Mesenchymal stem cell (in vitro differentiated cells and primary cell): ENCODE measurements around the gene CEP89.
"Not testable (repeated sequence)": the region's sequence is repeated elsewhere in the genome, so short reads cannot be mapped to it uniquely, and the experiment has no call there.

Source experiments
- DNase-seq: peaks from one replicate; pipeline ENCODE4 v3.0.0-alpha.2; 2013
- H2AFZ ChIP-seq: one replicate; pipeline ENCODE4 v1.6.1; 2013; ENCODE audit warnings: low read depth, mild to moderate bottlenecking, control low read depth, inconsistent platforms, low read length, moderate library complexity
- H2AK5ac ChIP-seq: 2 replicates; pipeline ENCODE4 v1.6.1; 2013; ENCODE audit warnings: low read length, moderate library complexity, mild to moderate bottlenecking, inconsistent platforms; ENCODE audit not compliant: severe bottlenecking
- H2BK120ac ChIP-seq: one replicate; pipeline ENCODE4 v1.6.1; 2013; ENCODE audit warnings: low read depth, mild to moderate bottlenecking, inconsistent platforms, low read length, moderate library complexity
- H2BK12ac ChIP-seq, 2 experiments: one replicate each; pipeline ENCODE4 v1.6.1; 2013; ENCODE audit warnings: inconsistent platforms in 2 of 2, low read length in 2 of 2, mild to moderate bottlenecking in 2 of 2, moderate library complexity in 2 of 2, control low read depth in 1 of 2
- H2BK15ac ChIP-seq: one replicate; pipeline ENCODE4 v1.6.1; 2013; ENCODE audit warnings: mild to moderate bottlenecking, low read depth, inconsistent platforms; ENCODE audit not compliant: poor library complexity, severe bottlenecking
- H2BK5ac ChIP-seq: 2 replicates; pipeline ENCODE4 v1.6.1; 2013; ENCODE audit warnings: low read depth, mild to moderate bottlenecking, low read length, control low read depth, inconsistent platforms; ENCODE audit not compliant: poor library complexity, severe bottlenecking
- H3K14ac ChIP-seq, 2 experiments: one replicate each; pipeline ENCODE4 v1.6.1; 2013; ENCODE audit warnings: inconsistent platforms in 2 of 2, low read length in 2 of 2, control low read depth in 1 of 2, mild to moderate bottlenecking in 1 of 2, moderate library complexity in 1 of 2
- H3K18ac ChIP-seq, 2 experiments: one replicate each; pipeline ENCODE4 v1.6.1; 2013; ENCODE audit warnings: inconsistent platforms in 2 of 2, low read length in 2 of 2, control low read depth in 1 of 2, low read depth in 1 of 2, mild to moderate bottlenecking in 1 of 2
- H3K23ac ChIP-seq, 2 experiments: one replicate each; pipeline ENCODE4 v1.6.1; 2013; ENCODE audit warnings: inconsistent platforms in 2 of 2, low read length in 2 of 2, mild to moderate bottlenecking in 2 of 2, moderate library complexity in 2 of 2, control low read depth in 1 of 2
- H3K27ac ChIP-seq: 2 replicates; pipeline ENCODE4 v1.5.1; 2013; ENCODE audit warnings: mild to moderate bottlenecking, moderate library complexity, low read length, control low read depth, inconsistent platforms; ENCODE audit not compliant: poor library complexity, severe bottlenecking
- H3K27me3 ChIP-seq, 2 experiments: 2 replicates each; pipeline versions ENCODE4 v1.6.1 to v1.7.0; 2013; ENCODE audit warnings: low read length in 2 of 2, mild to moderate bottlenecking in 2 of 2, moderate library complexity in 2 of 2, control low read depth in 1 of 2, inconsistent platforms in 1 of 2; ENCODE audit not compliant: control insufficient read depth in 1 of 2, insufficient read depth in 1 of 2
- H3K36me3 ChIP-seq, 2 experiments: 2 replicates each; pipeline versions ENCODE4 v1.6.1 to v1.7.0; 2013; ENCODE audit warnings: low read length in 2 of 2, control low read depth in 1 of 2, inconsistent platforms in 1 of 2, low read depth in 1 of 2, mild to moderate bottlenecking in 1 of 2; ENCODE audit not compliant: insufficient read depth in 2 of 2, control insufficient read depth in 1 of 2
- H3K4ac ChIP-seq, 2 experiments: one replicate each; pipeline ENCODE4 v1.6.1; 2013; ENCODE audit warnings: inconsistent platforms in 2 of 2, low read length in 2 of 2, mild to moderate bottlenecking in 2 of 2, moderate library complexity in 2 of 2, control low read depth in 1 of 2, low read depth in 1 of 2
- H3K4me1 ChIP-seq: 2 replicates; pipeline ENCODE4 v1.6.1; 2013; ENCODE audit warnings: low read depth, low read length, control low read depth; ENCODE audit not compliant: control insufficient read depth, insufficient read depth
- H3K4me2 ChIP-seq: 2 replicates; pipeline ENCODE4 v1.6.1; 2013; ENCODE audit warnings: low read length, mild to moderate bottlenecking, inconsistent platforms; ENCODE audit not compliant: poor library complexity, severe bottlenecking
- H3K4me3 ChIP-seq, 2 experiments: 2 replicates each; pipeline versions ENCODE4 v1.5.1 to v1.7.0; 2013; ENCODE audit warnings: low read length in 2 of 2, mild to moderate bottlenecking in 2 of 2, control low read depth in 1 of 2, low read depth in 1 of 2; ENCODE audit not compliant: insufficient read depth in 1 of 2
- H3K79me1 ChIP-seq: replicated peaks from 2 replicates; pipeline ENCODE4 v1.6.1; 2013; ENCODE audit warnings: mild to moderate bottlenecking, control low read depth, low read length, inconsistent platforms; ENCODE audit not compliant: poor library complexity, severe bottlenecking
- H3K9ac ChIP-seq: 2 replicates; pipeline ENCODE4 v1.7.0; 2013; ENCODE audit warnings: mild to moderate bottlenecking, low read length, moderate library complexity
- H3K9me3 ChIP-seq: 2 replicates; pipeline ENCODE4 v1.7.0; 2013; ENCODE audit warnings: mild to moderate bottlenecking, low read length; ENCODE audit not compliant: control insufficient read depth
- H4K8ac ChIP-seq: one replicate; pipeline ENCODE4 v1.6.1; 2013; ENCODE audit warnings: inconsistent platforms, mild to moderate bottlenecking, low read length, moderate library complexity
- H4K91ac ChIP-seq: one replicate; pipeline ENCODE4 v1.6.1; 2013; ENCODE audit warnings: mild to moderate bottlenecking, low read length, inconsistent platforms
- WGBS: methylation state at CpG from one replicate; pipeline ENCODE4 v1.1.7; 2013; ENCODE audit warnings: mixed read lengths; 5-methylcytosine and 5-hydroxymethylcytosine counted together

The CEP89 gene

DNA sequence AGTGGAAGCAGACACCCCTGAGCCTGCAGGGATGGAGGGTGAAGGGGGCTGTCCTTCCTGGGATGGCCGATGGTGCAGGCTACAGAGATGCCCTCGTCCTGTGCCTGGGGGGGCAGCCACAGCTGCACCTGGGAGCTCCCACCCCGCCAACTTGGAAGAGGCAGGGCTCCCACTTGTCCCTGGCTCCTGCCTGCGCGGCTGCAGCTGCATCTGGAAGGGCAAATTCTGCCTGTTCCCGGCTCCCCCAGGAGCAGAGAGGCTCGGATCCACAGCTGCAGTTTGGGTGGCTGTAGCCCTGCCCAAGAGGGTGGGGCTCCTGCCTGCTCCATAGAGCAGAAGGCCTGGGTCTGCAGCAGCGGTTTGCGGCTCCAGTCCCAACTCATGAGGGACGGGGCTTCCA lies 2.2 kb downstream of the CEP89 start:
- Histone ChIP-seq H4K91ac (no peak overlapping the region), H2AFZ (no peak overlapping the region), H3K18ac (no peak overlapping the region), H3K27ac (no peak overlapping the region), H2BK15ac (no peak overlapping the region), H2BK12ac (no peak overlapping the region), H3K79me1 (peaks cover 39% of the 10 kb centered on the region), H3K4me1 (peaks cover 20% of the 10 kb centered on the region), H3K4me2 (no peak overlapping the region), H2BK120ac (no peak overlapping the region), H3K9me3 (no peaks in the 10 kb centered on the region), H3K23ac (no peak overlapping the region), H3K27me3 (no peaks in the 10 kb centered on the region), H3K14ac (no peak overlapping the region), H3K4ac (no peak overlapping the region), H3K4me3 (no peak overlapping the region), H3K9ac (peak overlapping the region; percentile 53), H2AK5ac (no peak overlapping the region), H3K36me3 (peaks cover 25 to 34% of the 10 kb centered on the region in 2 experiments), H2BK5ac (no peak overlapping the region), H4K8ac (no peak overlapping the region)
- no peak for DNase-seq
- 95% methylated on average over 10 of the region's 10 CpGs for WGBS

DNA sequence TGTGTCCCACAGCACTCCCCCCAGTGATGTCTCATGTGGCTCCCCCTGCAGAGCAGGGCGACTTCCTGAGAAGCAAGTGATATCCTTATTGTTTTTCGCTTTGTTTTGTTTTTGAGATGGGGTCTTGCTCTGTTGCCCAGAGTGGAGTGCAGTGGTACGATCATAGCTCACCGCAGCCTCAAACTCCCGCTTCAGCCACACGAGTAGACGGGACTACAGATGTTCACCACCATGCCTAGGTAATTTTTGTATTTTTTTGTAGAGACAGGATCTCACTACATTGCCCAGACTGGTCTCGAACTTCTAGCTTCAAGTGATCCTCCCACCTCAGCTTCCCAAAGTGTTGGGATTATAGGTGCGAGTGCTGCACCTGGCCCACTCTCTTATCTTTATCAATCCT lies 5.0 kb downstream of the CEP89 start:
- H2BK15ac ChIP-seq, result no peak overlapping the region
- H2BK12ac ChIP-seq, result no peak overlapping the region
- no peaks in the 10 kb centered on the region for H3K9me3 ChIP-seq
- no peaks in the 10 kb centered on the region for H3K27me3 ChIP-seq
- H3K4me1 ChIP-seq, result peaks cover 16% of the 10 kb centered on the region
- H4K91ac ChIP-seq, result no peak overlapping the region
- no peak overlapping the region for H3K4me3 ChIP-seq
- H3K18ac ChIP-seq, result no peak overlapping the region
- no peak overlapping the region for H2AK5ac ChIP-seq
- H2AFZ ChIP-seq, result no peak overlapping the region
- no peak overlapping the region for H3K9ac ChIP-seq
- no peak overlapping the region for H3K14ac ChIP-seq
- H3K79me1 ChIP-seq, result peaks cover 49% of the 10 kb centered on the region
- H2BK5ac ChIP-seq, result no peak overlapping the region
- H3K4ac ChIP-seq, result no peak overlapping the region
- no peak overlapping the region for H3K4me2 ChIP-seq
- no peak overlapping the region for H3K23ac ChIP-seq
- no peak for DNase-seq
- H3K36me3 ChIP-seq, result peaks cover 39 to 52% of the 10 kb centered on the region in 2 experiments
- no peak overlapping the region for H4K8ac ChIP-seq
- H3K27ac ChIP-seq, result no peak overlapping the region
- WGBS, result over 99% methylated on average over 9 of the region's 9 CpGs
- no peak overlapping the region for H2BK120ac ChIP-seq

DNA sequence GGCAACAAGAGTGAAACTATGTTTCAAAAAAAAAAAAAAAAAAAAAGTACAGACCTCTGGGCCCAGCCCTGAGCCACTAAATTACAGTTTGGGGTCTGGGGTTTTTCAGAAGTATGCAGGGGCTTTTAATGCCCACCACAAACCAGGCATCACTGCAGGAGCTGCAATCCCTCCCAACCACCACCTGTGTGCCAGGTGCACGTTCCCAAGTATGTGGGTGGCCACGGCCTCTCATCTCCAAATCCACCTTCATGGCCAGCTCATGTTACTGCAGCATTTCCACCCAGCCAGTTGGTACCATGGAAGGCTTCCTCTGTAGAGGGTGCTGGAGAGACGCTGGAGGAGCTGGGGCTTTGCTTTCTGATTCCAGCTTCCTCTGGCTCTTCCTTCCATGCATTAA lies 26.5 kb downstream of the CEP89 start:
- Histone ChIP-seq H3K4ac (no peak overlapping the region), H2AFZ (no peak overlapping the region), H4K91ac (no peak overlapping the region), H2BK120ac (no peak overlapping the region), H2BK5ac (no peak overlapping the region), H3K14ac (no peak overlapping the region), H3K36me3 (peaks cover 53 to 86% of the 10 kb centered on the region in 2 experiments), H4K8ac (no peak overlapping the region), H3K9me3 (no peaks in the 10 kb centered on the region), H2AK5ac (no peak overlapping the region), H3K23ac (no peak overlapping the region), H3K4me2 (no peak overlapping the region), H3K4me1 (no peaks in the 10 kb centered on the region), H3K79me1 (peaks cover 12% of the 10 kb centered on the region), H3K27ac (no peak overlapping the region), H2BK15ac (no peak overlapping the region), H2BK12ac (no peak overlapping the region), H3K9ac (no peak overlapping the region), H3K27me3 (no peaks in the 10 kb centered on the region), H3K4me3 (no peak overlapping the region), H3K18ac (no peak overlapping the region)
- DNase-seq, result no peak
- 93% methylated on average over 3 of the region's 3 CpGs for WGBS

DNA sequence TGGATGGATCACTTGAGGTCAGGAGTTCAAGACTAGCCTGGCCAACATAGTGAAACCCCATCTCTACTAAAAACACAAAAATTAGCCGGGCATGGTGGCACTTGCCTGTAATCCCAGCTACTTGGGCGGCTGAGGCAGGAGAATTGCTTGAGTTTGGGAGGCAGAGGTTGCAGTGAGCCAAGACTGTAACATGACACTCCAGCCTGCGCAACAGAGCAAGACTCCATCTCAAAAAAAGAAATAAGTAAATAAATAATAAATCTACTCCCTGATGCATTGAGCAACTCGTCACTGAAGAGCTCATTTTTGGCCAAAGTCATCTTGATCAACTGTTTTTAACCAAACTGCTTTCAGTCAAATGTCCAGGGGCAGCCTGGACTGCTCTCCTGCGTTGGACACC lies 30.5 kb downstream of the CEP89 start:
- not testable (repeated sequence) for H3K4me2 ChIP-seq, H3K9ac ChIP-seq, H4K91ac ChIP-seq, H4K8ac ChIP-seq, H3K14ac ChIP-seq, H3K4ac ChIP-seq, H3K18ac ChIP-seq, H2BK5ac ChIP-seq, H3K27me3 ChIP-seq, H3K4me3 ChIP-seq, H2AK5ac ChIP-seq, H2BK120ac ChIP-seq, H2BK15ac ChIP-seq, H3K4me1 ChIP-seq, H2AFZ ChIP-seq, H2BK12ac ChIP-seq, H3K27ac ChIP-seq, H3K23ac ChIP-seq, H3K9me3 ChIP-seq
- Histone ChIP-seq H3K79me1 (peaks cover 18% of the 10 kb centered on the region), H3K36me3 (peaks cover 50 to 70% of the 10 kb centered on the region in 2 experiments)
- peak; percentile 12 for DNase-seq
- WGBS, result 87% methylated on average over 4 of the region's 5 CpGs
